HEK293 (cell line): ENCODE data around the gene UGT1A3.

Experiments
- SETDB1 ChIP-seq: IDR thresholded peaks from one replicate; pipeline ENCODE4 v1.6.1; 2017; ENCODE audit warnings: mild to moderate bottlenecking, low read length, moderate library complexity, mixed read lengths; ENCODE audit not compliant: insufficient read length
- ZBTB26 ChIP-seq: fragments of 450-650 bp; formaldehyde crosslinking; optimal IDR thresholded peaks from 2 replicates; pipeline ENCODE3; 2016; ENCODE audit warnings: missing biosample characterization, mild to moderate bottlenecking, missing genetic modification characterization
- ZBTB8A ChIP-seq: fragments of 450-650 bp; formaldehyde crosslinking; IDR thresholded peaks from 2 replicates; pipeline ENCODE4 v1.5.1; 2016; ENCODE audit warnings: missing biosample characterization, missing genetic modification characterization
- ZNF133 ChIP-seq: fragments of 450-650 bp; formaldehyde crosslinking; IDR thresholded peaks from 2 replicates; pipeline ENCODE4 v1.5.1; 2016; ENCODE audit warnings: missing biosample characterization, missing genetic modification characterization
- ZNF266 ChIP-seq: fragments of 450-650 bp; formaldehyde crosslinking; IDR thresholded peaks from 2 replicates; pipeline ENCODE4 v1.5.1; 2016; ENCODE audit warnings: missing biosample characterization, missing genetic modification characterization, low read depth
- ZNF302 ChIP-seq: fragments of 450-650 bp; formaldehyde crosslinking; IDR thresholded peaks from 2 replicates; pipeline ENCODE4 v1.5.1; 2016; ENCODE audit warnings: missing biosample characterization, missing genetic modification characterization, low read depth
- ZNF324 ChIP-seq: fragments of 450-650 bp; formaldehyde crosslinking; IDR thresholded peaks from 2 replicates; pipeline ENCODE4 v1.5.1; 2016; ENCODE audit warnings: missing biosample characterization, missing genetic modification characterization
- ZNF530 ChIP-seq: fragments of 450-650 bp; formaldehyde crosslinking; IDR thresholded peaks from 2 replicates; pipeline ENCODE4 v1.5.1; 2016; ENCODE audit warnings: low read depth, missing biosample characterization, missing genetic modification characterization
- ZNF626 ChIP-seq: fragments of 450-650 bp; sonication (Bioruptor Pico); formaldehyde crosslinking; IDR thresholded peaks from 2 replicates; pipeline ENCODE4 v1.5.1; 2018; ENCODE audit warnings: missing biosample characterization, missing genetic modification characterization, inconsistent platforms
- ZNF777 ChIP-seq: fragments of 450-650 bp; formaldehyde crosslinking; IDR thresholded peaks from 2 replicates; pipeline ENCODE4 v1.5.1; 2017; ENCODE audit warnings: missing biosample characterization, missing genetic modification characterization, borderline replicate concordance
- ZNF843 ChIP-seq: fragments of 450-650 bp; formaldehyde crosslinking; IDR thresholded peaks from 2 replicates; pipeline ENCODE4 v1.5.1; 2016; ENCODE audit warnings: missing biosample characterization, missing genetic modification characterization
- TF ChIP-seq, protein P1 (sequence below): fragments of 450-650 bp; formaldehyde crosslinking; IDR thresholded peaks from 2 replicates; pipeline ENCODE4 v1.5.1; 2017; ENCODE audit warnings: missing biosample characterization, missing genetic modification characterization
- TF ChIP-seq, protein P2 (sequence below): fragments of 450-650 bp; formaldehyde crosslinking; IDR thresholded peaks from 2 replicates; pipeline ENCODE4 v1.5.1; 2016; ENCODE audit warnings: missing biosample characterization, missing genetic modification characterization
- TF ChIP-seq, protein P3 (sequence below): fragments of 450-650 bp; formaldehyde crosslinking; IDR thresholded peaks from 2 replicates; pipeline ENCODE4 v1.5.1; 2016; ENCODE audit warnings: missing biosample characterization, missing genetic modification characterization

- TF ChIP-seq ZBTB8A (tag by site-specific recombination) = no peak
- TF ChIP-seq, protein P1, sequence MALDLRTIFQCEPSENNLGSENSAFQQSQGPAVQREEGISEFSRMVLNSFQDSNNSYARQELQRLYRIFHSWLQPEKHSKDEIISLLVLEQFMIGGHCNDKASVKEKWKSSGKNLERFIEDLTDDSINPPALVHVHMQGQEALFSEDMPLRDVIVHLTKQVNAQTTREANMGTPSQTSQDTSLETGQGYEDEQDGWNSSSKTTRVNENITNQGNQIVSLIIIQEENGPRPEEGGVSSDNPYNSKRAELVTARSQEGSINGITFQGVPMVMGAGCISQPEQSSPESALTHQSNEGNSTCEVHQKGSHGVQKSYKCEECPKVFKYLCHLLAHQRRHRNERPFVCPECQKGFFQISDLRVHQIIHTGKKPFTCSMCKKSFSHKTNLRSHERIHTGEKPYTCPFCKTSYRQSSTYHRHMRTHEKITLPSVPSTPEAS = no peak
- TF ChIP-seq, protein P2, sequence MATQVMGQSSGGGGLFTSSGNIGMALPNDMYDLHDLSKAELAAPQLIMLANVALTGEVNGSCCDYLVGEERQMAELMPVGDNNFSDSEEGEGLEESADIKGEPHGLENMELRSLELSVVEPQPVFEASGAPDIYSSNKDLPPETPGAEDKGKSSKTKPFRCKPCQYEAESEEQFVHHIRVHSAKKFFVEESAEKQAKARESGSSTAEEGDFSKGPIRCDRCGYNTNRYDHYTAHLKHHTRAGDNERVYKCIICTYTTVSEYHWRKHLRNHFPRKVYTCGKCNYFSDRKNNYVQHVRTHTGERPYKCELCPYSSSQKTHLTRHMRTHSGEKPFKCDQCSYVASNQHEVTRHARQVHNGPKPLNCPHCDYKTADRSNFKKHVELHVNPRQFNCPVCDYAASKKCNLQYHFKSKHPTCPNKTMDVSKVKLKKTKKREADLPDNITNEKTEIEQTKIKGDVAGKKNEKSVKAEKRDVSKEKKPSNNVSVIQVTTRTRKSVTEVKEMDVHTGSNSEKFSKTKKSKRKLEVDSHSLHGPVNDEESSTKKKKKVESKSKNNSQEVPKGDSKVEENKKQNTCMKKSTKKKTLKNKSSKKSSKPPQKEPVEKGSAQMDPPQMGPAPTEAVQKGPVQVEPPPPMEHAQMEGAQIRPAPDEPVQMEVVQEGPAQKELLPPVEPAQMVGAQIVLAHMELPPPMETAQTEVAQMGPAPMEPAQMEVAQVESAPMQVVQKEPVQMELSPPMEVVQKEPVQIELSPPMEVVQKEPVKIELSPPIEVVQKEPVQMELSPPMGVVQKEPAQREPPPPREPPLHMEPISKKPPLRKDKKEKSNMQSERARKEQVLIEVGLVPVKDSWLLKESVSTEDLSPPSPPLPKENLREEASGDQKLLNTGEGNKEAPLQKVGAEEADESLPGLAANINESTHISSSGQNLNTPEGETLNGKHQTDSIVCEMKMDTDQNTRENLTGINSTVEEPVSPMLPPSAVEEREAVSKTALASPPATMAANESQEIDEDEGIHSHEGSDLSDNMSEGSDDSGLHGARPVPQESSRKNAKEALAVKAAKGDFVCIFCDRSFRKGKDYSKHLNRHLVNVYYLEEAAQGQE (tag by site-specific recombination) = no peak
- no peak for TF ChIP-seq SETDB1
- TF ChIP-seq, protein P3, sequence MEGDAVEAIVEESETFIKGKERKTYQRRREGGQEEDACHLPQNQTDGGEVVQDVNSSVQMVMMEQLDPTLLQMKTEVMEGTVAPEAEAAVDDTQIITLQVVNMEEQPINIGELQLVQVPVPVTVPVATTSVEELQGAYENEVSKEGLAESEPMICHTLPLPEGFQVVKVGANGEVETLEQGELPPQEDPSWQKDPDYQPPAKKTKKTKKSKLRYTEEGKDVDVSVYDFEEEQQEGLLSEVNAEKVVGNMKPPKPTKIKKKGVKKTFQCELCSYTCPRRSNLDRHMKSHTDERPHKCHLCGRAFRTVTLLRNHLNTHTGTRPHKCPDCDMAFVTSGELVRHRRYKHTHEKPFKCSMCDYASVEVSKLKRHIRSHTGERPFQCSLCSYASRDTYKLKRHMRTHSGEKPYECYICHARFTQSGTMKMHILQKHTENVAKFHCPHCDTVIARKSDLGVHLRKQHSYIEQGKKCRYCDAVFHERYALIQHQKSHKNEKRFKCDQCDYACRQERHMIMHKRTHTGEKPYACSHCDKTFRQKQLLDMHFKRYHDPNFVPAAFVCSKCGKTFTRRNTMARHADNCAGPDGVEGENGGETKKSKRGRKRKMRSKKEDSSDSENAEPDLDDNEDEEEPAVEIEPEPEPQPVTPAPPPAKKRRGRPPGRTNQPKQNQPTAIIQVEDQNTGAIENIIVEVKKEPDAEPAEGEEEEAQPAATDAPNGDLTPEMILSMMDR = no peak
- no peak for TF ChIP-seq ZNF324 (tag by site-specific recombination)
- TF ChIP-seq ZNF266 (tag by site-specific recombination) = no peak
- no peak for TF ChIP-seq ZNF530 (tag by site-specific recombination)
- no peak for TF ChIP-seq ZNF626 (tag by site-specific recombination)
- no peak for TF ChIP-seq ZNF133 (tag by site-specific recombination)
- no peak for TF ChIP-seq ZNF777
- no peak for TF ChIP-seq ZNF302 (tag by site-specific recombination)
- no peak for TF ChIP-seq ZBTB26 (tag by site-specific recombination)
- TF ChIP-seq ZNF843 (tag by site-specific recombination) = no peak
Measured at GRCh38 chr2:233791151-233791882, 62.5 kb downstream of the UGT1A3 start.
